DND-41 (cell line): ENCODE measurements around the gene PTOV1.

ENCODE experiments used
- ATAC-seq: fragments of 200-7000 bp; cut with Tn5 transposase; 3 replicates; pipeline ENCODE4 v1.9.1; 2021; ENCODE audit warnings: low read depth; ENCODE audit not compliant: insufficient read depth
- DNase-seq: peaks from one replicate; pipeline ENCODE4 v3.0.0-alpha.2; 2020
- H2AFZ ChIP-seq: 2 replicates; pipeline ENCODE4 v1.6.0; 2012; ENCODE audit warnings: low read depth, low read length
- H3K27ac ChIP-seq: 2 replicates; pipeline ENCODE4 v1.5.1; 2012; ENCODE audit warnings: low read length, inconsistent platforms
- H3K27me3 ChIP-seq: fragments of 200-600 bp; sonication (generic); 2 replicates; pipeline ENCODE4 v1.6.0; 2012; ENCODE audit warnings: low read length, mild to moderate bottlenecking, inconsistent platforms; ENCODE audit not compliant: insufficient read depth, poor library complexity
- H3K36me3 ChIP-seq: 2 replicates; pipeline ENCODE4 v1.5.1; 2012; ENCODE audit warnings: low read length, inconsistent platforms; ENCODE audit not compliant: insufficient read depth
- H3K4me1 ChIP-seq: 2 replicates; pipeline ENCODE4 v1.5.1; 2012; ENCODE audit warnings: mild to moderate bottlenecking, low read length; ENCODE audit not compliant: insufficient read depth
- H3K4me2 ChIP-seq: 2 replicates; pipeline ENCODE4 v1.6.0; 2012; ENCODE audit warnings: mild to moderate bottlenecking, moderate library complexity, low read length, inconsistent platforms; ENCODE audit not compliant: insufficient read depth
- H3K4me3 ChIP-seq, 2 experiments: fragments of 200-600 bp in 1 of 2; shearing (Covaris generic) in 1 of 2; 2 replicates each; pipeline ENCODE4 v1.5.1; 2012 to 2016; ENCODE audit warnings: inconsistent platforms in 2 of 2, low read length in 2 of 2, mild to moderate bottlenecking in 2 of 2, low read depth in 1 of 2, moderate library complexity in 1 of 2
- H3K79me2 ChIP-seq: 2 replicates; pipeline ENCODE4 v1.6.0; 2012; ENCODE audit warnings: low read length, inconsistent platforms; ENCODE audit not compliant: insufficient read depth
- H3K9ac ChIP-seq: 2 replicates; pipeline ENCODE4 v1.6.0; 2012; ENCODE audit warnings: low read depth, mild to moderate bottlenecking, inconsistent platforms, low read length, moderate library complexity
- H3K9me3 ChIP-seq: 2 replicates; pipeline ENCODE4 v1.5.1; 2012; ENCODE audit warnings: low read length, moderate library complexity, mild to moderate bottlenecking, inconsistent platforms; ENCODE audit not compliant: insufficient read depth, severe bottlenecking
- H4K20me1 ChIP-seq: 2 replicates; pipeline ENCODE4 v1.6.0; 2012; ENCODE audit warnings: low read length; ENCODE audit not compliant: insufficient read depth
- CTCF ChIP-seq: IDR thresholded peaks from 2 replicates; pipeline ENCODE4 v1.5.1; 2012; ENCODE audit warnings: borderline replicate concordance, low read length, moderate library complexity, mild to moderate bottlenecking; ENCODE audit not compliant: poor library complexity, severe bottlenecking; ENCODE audit errors: extremely low read depth
- EZH2 ChIP-seq: IDR thresholded peaks from 3 replicates; pipeline ENCODE4 v1.6.1; 2012; ENCODE audit warnings: borderline replicate concordance, low read depth, mild to moderate bottlenecking, moderate library complexity, low read length, inconsistent platforms; ENCODE audit not compliant: severe bottlenecking

The PTOV1 gene

GRCh38 chr19:49806620-49806959, 44.4 kb upstream of the PTOV1 start:
- no peak for ATAC-seq

GRCh38 chr19:49807058-49807903, 43.7 kb upstream of the PTOV1 start:
- Histone ChIP-seq H3K36me3 (peaks cover 61% of the 10 kb centered on the region), H3K27ac (no peak overlapping the region; the same call in 1 of the 2 replicates), H3K27me3 (no peaks in the 10 kb centered on the region), H3K4me2 (no peak overlapping the region), H4K20me1 (no peaks in the 10 kb centered on the region), H3K4me3 (no peak overlapping the region), H3K79me2 (peaks cover 8% of the 10 kb centered on the region), H2AFZ (no peak overlapping the region), H3K9ac (no peak overlapping the region), H3K4me1 (peaks cover 11% of the 10 kb centered on the region), H3K9me3 (no peaks in the 10 kb centered on the region)
- no peak for TF ChIP-seq CTCF
- TF ChIP-seq EZH2 = no peak
- peak; percentile 27; the same call in 1 of the 3 replicates for ATAC-seq
- no peak for DNase-seq

More at GRCh38 chr19:49806620-49806959, 44.4 kb upstream of the PTOV1 start:
- TF ChIP-seq CTCF (no peak), EZH2 (no peak)
- H2AFZ ChIP-seq = no peak overlapping the region
- no peaks in the 10 kb centered on the region for H3K9me3 ChIP-seq
- H3K27ac ChIP-seq = no peak overlapping the region
- no peak overlapping the region for H3K9ac ChIP-seq
- peaks cover 5% of the 10 kb centered on the region for H3K4me1 ChIP-seq
- H3K27me3 ChIP-seq = no peaks in the 10 kb centered on the region
- no peak overlapping the region for H3K4me3 ChIP-seq
- H3K36me3 ChIP-seq = peaks cover 67% of the 10 kb centered on the region
- no peak for DNase-seq
- H3K4me2 ChIP-seq = no peak overlapping the region
- H3K79me2 ChIP-seq = peaks cover 4% of the 10 kb centered on the region; the same call in 1 of the 2 replicates
- no peaks in the 10 kb centered on the region for H4K20me1 ChIP-seq

- peaks cover 54% of the 10 kb centered on the region for H3K36me3 ChIP-seq
- ATAC-seq = no peak
- H2AFZ ChIP-seq = no peak overlapping the region
These were observed 42.9 kb upstream of the PTOV1 start for GRCh38 chr19:49807904-49808675.

More at GRCh38 chr19:49807904-49808675, 42.9 kb upstream of the PTOV1 start:
- no peaks in the 10 kb centered on the region for H3K9me3 ChIP-seq
- H3K27me3 ChIP-seq = no peaks in the 10 kb centered on the region
- H3K79me2 ChIP-seq = peaks cover 12% of the 10 kb centered on the region
- no peak overlapping the region for H3K9ac ChIP-seq
- no peak for DNase-seq
- no peak overlapping the region for H3K4me2 ChIP-seq
- TF ChIP-seq EZH2 (no peak), CTCF (no peak)
- H4K20me1 ChIP-seq = no peaks in the 10 kb centered on the region
- no peak overlapping the region for H3K27ac ChIP-seq
- H3K4me1 ChIP-seq = peaks cover 16% of the 10 kb centered on the region
- H3K4me3 ChIP-seq = no peak overlapping the region
